ENCODE results near the gene KRTAP20-4.

Gene KRTAP20-4

DNA sequence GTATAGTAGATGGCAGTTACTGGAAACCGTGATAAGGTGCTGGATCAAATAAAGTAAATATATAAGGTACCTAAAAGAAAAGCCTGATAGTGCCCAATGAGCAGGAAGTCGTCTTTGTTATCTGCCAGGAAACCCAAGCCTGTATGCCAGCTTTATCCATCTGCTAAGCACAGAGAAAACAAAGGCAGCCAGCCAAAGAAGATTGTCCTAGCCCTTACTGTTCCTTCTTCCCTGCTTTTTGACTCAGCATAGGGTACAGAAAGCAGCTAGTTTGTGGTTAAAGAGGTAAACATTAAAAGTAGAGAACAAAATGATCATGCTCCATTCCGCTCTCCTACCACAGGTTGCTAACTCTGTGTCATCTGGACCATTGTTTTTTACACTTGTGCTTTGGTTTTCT, 40.3 kb upstream of the KRTAP20-4 start:
- no peak overlapping the region for H3K4me2 ChIP-seq (ENCODE audit: low read length)

DNA sequence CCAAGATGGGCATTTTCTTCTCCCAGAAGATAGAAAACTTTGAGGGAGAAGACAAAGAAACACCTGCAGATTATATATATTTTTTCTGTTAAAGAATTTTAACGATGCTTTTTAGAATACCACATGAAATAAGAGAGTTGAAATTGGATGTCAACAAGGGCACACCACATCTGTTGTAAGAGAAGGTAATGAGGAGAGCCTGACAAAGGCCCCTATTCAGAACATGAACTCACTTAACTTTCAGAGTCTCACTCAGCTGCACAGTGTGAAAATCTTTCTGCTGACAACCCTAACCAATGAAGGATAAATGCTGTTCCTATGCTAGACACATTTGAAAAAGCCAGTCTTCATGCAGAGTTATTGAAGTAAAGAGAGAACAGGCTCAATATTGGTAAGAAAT, 37.6 kb upstream of the KRTAP20-4 start:
- Histone ChIP-seq H3K9ac (ENCODE audit: low read length) (no peak overlapping the region), H3K27ac (ENCODE audit: low read depth, low read length, poor library complexity, severe bottlenecking) (no peak overlapping the region), H3K79me2 (ENCODE audit: insufficient read depth, low read length) (no peaks in the 10 kb centered on the region), H2AFZ (ENCODE audit: low read length) (no peak overlapping the region), H3K4me3 (ENCODE audit: low read depth, low read length, poor library complexity, severe bottlenecking) (no peak overlapping the region), H3K36me3 (ENCODE audit: insufficient read depth, low read length) (no peaks in the 10 kb centered on the region), H3F3A (ENCODE audit: insufficient read depth, low read length) (no peaks in the 10 kb centered on the region), H4K20me1 (ENCODE audit: insufficient read depth, low read length) (no peaks in the 10 kb centered on the region), H3K4me1 (ENCODE audit: insufficient read depth, low read length, severe bottlenecking) (no peaks in the 10 kb centered on the region), H3K9me3 (ENCODE audit: low read length) (no peaks in the 10 kb centered on the region), H3K27me3 (ENCODE audit: insufficient read depth, low read length) (no peaks in the 10 kb centered on the region), H3K9me2 (ENCODE audit: low read depth, low read length) (no peaks in the 10 kb centered on the region), H3K4me2 (ENCODE audit: low read length) (no peak overlapping the region)
- TF ChIP-seq EZH2 (IDR thresholded peaks at IDR 0.05; ENCODE audit: borderline replicate concordance, low read length), result no peak

More for the DNA sequence above, 40.3 kb upstream of the KRTAP20-4 start:
- Histone ChIP-seq H3K9me2 (ENCODE audit: low read depth, low read length) (no peaks in the 10 kb centered on the region), H3K4me3 (ENCODE audit: low read depth, low read length, poor library complexity, severe bottlenecking) (no peak overlapping the region), H3K79me2 (ENCODE audit: insufficient read depth, low read length) (no peaks in the 10 kb centered on the region), H3K27me3 (ENCODE audit: insufficient read depth, low read length) (no peaks in the 10 kb centered on the region), H3K36me3 (ENCODE audit: insufficient read depth, low read length) (no peaks in the 10 kb centered on the region), H3K9me3 (ENCODE audit: low read length) (no peaks in the 10 kb centered on the region), H3K9ac (ENCODE audit: low read length) (no peak overlapping the region), H2AFZ (ENCODE audit: low read length) (no peak overlapping the region), H4K20me1 (ENCODE audit: insufficient read depth, low read length) (no peaks in the 10 kb centered on the region), H3K27ac (ENCODE audit: low read depth, low read length, poor library complexity, severe bottlenecking) (no peak overlapping the region), H3F3A (ENCODE audit: insufficient read depth, low read length) (no peaks in the 10 kb centered on the region), H3K4me1 (ENCODE audit: insufficient read depth, low read length, severe bottlenecking) (no peaks in the 10 kb centered on the region)
- TF ChIP-seq, protein P1, sequence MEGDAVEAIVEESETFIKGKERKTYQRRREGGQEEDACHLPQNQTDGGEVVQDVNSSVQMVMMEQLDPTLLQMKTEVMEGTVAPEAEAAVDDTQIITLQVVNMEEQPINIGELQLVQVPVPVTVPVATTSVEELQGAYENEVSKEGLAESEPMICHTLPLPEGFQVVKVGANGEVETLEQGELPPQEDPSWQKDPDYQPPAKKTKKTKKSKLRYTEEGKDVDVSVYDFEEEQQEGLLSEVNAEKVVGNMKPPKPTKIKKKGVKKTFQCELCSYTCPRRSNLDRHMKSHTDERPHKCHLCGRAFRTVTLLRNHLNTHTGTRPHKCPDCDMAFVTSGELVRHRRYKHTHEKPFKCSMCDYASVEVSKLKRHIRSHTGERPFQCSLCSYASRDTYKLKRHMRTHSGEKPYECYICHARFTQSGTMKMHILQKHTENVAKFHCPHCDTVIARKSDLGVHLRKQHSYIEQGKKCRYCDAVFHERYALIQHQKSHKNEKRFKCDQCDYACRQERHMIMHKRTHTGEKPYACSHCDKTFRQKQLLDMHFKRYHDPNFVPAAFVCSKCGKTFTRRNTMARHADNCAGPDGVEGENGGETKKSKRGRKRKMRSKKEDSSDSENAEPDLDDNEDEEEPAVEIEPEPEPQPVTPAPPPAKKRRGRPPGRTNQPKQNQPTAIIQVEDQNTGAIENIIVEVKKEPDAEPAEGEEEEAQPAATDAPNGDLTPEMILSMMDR (IDR thresholded peaks at IDR 0.05; ENCODE audit: low read length), result no peak
- TF ChIP-seq EZH2 (IDR thresholded peaks at IDR 0.05; ENCODE audit: borderline replicate concordance, low read length), result no peak

DNA sequence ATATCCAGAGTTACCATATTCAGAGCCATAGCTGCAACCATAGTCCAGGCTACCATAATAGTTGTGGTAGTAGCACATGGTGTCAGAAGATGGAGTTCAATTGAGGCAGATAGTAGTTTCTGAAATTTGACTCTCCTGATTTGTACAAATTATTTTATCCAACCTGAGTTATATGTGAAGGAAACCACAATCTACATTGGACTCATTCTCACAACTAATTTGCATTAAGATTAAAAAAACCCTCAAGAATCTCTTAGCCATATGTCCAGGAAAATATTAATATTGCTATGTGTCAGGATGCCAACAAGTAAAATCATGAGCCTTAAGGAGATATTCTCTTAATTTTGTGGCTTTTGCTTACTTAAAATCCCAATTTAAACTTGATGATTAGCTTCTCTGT, 30.1 kb upstream of the KRTAP20-4 start, which contains the start of gene KRTAP22-2:
TSS of gene KRTAP22-2 (minus strand) at position 101 of the 400 bp plus-strand sequence.
- Histone ChIP-seq H3K9me2 (ENCODE audit: low read depth, low read length) (no peaks in the 10 kb centered on the region), H3K4me2 (ENCODE audit: low read length) (no peak within 1 kb of the TSS), H4K20me1 (ENCODE audit: insufficient read depth, low read length) (no peaks in the 10 kb centered on the region)

DNA sequence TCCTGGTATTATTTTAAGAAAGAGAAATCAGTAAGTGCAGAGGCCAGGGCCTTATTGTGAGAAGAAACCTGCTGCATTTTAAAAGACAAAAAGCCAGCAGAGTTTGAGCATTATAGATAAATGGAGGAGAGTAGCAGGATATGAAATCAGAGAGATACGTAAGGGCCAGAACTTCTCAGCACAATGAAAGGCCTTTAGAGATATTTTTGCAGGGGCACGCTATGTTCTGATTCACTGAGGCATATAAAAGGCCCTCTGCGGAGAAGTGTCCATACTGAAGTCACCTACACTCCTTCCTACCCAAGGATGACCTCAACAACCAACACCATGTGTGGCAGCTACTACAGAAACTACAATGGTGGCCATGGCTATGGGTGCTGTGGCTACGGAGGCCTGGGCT, 28.3 kb upstream of the KRTAP20-4 start, which contains the start of gene KRTAP6-3:
TSS of gene KRTAP6-3 (plus strand) at position 301 of the 400 bp plus-strand sequence. CDS start at position 307, 6 bp downstream.
- TF ChIP-seq, protein P1 (IDR thresholded peaks at IDR 0.05; ENCODE audit: low read length), result no peak
- no peak for TF ChIP-seq EZH2 (IDR thresholded peaks at IDR 0.05; ENCODE audit: borderline replicate concordance, low read length)
- Histone ChIP-seq H3F3A (ENCODE audit: insufficient read depth, low read length) (no peaks in the 10 kb centered on the region), H4K20me1 (ENCODE audit: insufficient read depth, low read length) (no peaks in the 10 kb centered on the region), H3K27me3 (ENCODE audit: insufficient read depth, low read length) (no peaks in the 10 kb centered on the region), H3K4me2 (ENCODE audit: low read length) (no peak within 1 kb of the TSS), H3K9me3 (ENCODE audit: low read length) (no peaks in the 10 kb centered on the region), H2AFZ (ENCODE audit: low read length) (no peak within 1 kb of the TSS), H3K9ac (ENCODE audit: low read length) (no peak within 1 kb of the TSS), H3K79me2 (ENCODE audit: insufficient read depth, low read length) (no peaks in the 10 kb centered on the region), H3K36me3 (ENCODE audit: insufficient read depth, low read length) (no peaks in the 10 kb centered on the region), H3K9me2 (ENCODE audit: low read depth, low read length) (no peaks in the 10 kb centered on the region), H3K4me3 (ENCODE audit: low read depth, low read length, poor library complexity, severe bottlenecking) (no peak within 1 kb of the TSS), H3K27ac (ENCODE audit: low read depth, low read length, poor library complexity, severe bottlenecking) (no peak within 1 kb of the TSS), H3K4me1 (ENCODE audit: insufficient read depth, low read length, severe bottlenecking) (no peaks in the 10 kb centered on the region)

More for the DNA sequence above, 30.1 kb upstream of the KRTAP20-4 start, which contains the start of gene KRTAP22-2:
- no peak for TF ChIP-seq EZH2 (IDR thresholded peaks at IDR 0.05; ENCODE audit: borderline replicate concordance, low read length)
- Histone ChIP-seq H3K9ac (ENCODE audit: low read length) (no peak within 1 kb of the TSS), H3K79me2 (ENCODE audit: insufficient read depth, low read length) (no peaks in the 10 kb centered on the region), H3K27ac (ENCODE audit: low read depth, low read length, poor library complexity, severe bottlenecking) (no peak within 1 kb of the TSS), H3K4me1 (ENCODE audit: insufficient read depth, low read length, severe bottlenecking) (no peaks in the 10 kb centered on the region), H3K4me3 (ENCODE audit: low read depth, low read length, poor library complexity, severe bottlenecking) (no peak within 1 kb of the TSS), H3K27me3 (ENCODE audit: insufficient read depth, low read length) (no peaks in the 10 kb centered on the region), H3F3A (ENCODE audit: insufficient read depth, low read length) (no peaks in the 10 kb centered on the region), H2AFZ (ENCODE audit: low read length) (no peak within 1 kb of the TSS), H3K9me3 (ENCODE audit: low read length) (no peaks in the 10 kb centered on the region), H3K36me3 (ENCODE audit: insufficient read depth, low read length) (no peaks in the 10 kb centered on the region)
